AG10803 (cell line): ENCODE results near the gene TJP2.
"Not testable (repeated sequence)": the region's sequence is repeated elsewhere in the genome, so short reads cannot be mapped to it uniquely, and the experiment has no call there.

Experiments
- DNase-seq: peaks from one replicate; pipeline ENCODE4 v3.0.0; 2010; ENCODE audit warnings: low read depth
- H3K4me3 ChIP-seq: 2 replicates; pipeline ENCODE4 v1.5.1; 2011; ENCODE audit warnings: mild to moderate bottlenecking, low read length, control low read depth
- TF ChIP-seq, protein P1 (sequence below): conservative IDR thresholded peaks from 2 replicates; pipeline ENCODE4 v1.5.1; 2011; ENCODE audit warnings: mild to moderate bottlenecking, low read length, control low read depth, inconsistent platforms

Gene TJP2

DNA sequence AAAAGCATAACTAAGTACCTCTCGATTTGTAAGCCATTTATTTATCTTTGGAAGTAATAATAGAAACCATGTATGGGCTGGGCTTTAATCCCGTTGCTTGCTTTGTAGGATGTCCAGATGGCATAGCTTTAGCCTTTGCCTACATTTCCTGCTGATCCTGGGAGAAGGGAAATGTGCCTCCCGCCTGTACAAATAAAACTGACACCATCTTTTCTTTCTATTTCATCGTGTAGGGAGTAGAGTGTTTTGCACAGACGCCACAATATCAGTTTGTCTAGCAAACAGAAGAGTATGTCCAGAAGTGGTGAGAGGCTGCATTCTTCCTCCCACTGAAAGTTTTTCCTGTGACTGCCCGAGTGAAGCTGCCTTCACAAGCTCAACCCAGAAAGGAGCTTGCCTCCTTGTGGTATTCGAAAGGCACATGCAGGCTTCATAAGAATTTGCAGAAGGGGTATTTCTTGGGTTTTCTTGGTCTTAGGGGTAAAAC is 24.7 kb upstream of the TJP2 start:
- DNase-seq: peak; percentile 67
- TF ChIP-seq, protein P1, sequence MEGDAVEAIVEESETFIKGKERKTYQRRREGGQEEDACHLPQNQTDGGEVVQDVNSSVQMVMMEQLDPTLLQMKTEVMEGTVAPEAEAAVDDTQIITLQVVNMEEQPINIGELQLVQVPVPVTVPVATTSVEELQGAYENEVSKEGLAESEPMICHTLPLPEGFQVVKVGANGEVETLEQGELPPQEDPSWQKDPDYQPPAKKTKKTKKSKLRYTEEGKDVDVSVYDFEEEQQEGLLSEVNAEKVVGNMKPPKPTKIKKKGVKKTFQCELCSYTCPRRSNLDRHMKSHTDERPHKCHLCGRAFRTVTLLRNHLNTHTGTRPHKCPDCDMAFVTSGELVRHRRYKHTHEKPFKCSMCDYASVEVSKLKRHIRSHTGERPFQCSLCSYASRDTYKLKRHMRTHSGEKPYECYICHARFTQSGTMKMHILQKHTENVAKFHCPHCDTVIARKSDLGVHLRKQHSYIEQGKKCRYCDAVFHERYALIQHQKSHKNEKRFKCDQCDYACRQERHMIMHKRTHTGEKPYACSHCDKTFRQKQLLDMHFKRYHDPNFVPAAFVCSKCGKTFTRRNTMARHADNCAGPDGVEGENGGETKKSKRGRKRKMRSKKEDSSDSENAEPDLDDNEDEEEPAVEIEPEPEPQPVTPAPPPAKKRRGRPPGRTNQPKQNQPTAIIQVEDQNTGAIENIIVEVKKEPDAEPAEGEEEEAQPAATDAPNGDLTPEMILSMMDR: peak; percentile 51
- H3K4me3 ChIP-seq: no peak overlapping the region

DNA sequence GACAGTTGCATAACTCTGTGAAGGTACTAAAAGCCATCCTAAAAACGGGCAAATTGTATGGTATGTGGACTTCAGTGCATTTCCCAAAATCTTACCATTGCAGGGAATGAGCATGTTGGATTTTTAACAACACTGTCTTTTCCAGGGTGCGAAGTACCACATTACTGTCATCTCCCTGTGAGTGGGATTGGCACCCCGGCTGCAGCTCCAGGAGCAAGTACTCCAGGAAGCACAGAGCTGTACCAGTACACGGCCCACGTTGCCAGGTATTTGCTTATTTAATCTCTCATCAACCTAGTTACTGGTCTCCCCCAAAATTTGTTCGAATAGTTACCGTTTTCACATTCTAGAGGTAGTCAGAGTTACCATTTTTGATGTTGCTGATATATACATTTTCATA is 22.6 kb upstream of the TJP2 start:
- no peak for DNase-seq
- no peak overlapping the region for H3K4me3 ChIP-seq
- TF ChIP-seq, protein P1: no peak

DNA sequence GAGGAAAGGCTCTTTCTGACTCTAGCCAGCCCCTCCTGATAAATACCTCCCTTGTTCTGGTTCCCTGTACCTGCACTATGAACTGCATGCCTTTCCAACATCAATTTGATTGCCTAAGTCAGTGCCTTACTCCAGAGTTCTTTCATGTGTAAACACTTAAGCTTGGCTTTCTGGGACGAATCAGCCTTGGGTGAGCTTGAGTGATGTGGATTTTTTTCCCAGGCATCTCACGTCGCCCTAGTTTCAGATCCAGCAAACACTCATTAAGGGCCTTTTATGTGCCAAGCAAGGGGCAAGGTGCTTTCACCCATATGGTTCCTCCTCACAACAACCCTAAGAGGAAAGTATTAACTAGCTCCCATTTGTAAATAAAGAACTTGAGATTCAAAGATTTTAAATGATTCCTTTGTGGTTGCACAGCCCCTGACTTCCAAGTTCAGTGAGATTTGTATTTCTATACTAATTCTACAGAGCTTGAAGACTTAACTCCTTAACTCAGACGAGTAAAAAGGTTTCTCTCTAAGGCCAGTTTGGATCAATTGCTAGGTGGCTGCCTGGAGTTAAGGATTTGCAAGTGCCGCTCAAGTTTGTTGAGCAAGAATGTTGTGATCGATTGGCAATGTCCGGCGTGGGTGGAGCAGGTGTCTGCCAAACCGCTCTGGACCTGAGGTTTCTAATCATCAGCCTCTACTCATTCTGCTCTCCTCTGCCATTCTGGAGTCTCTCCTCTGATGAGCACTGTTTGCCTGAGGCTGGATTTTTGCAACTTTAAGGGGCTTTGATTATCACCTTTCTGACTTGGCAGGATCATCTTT is 20.2 kb upstream of the TJP2 start:
- no peak overlapping the region for H3K4me3 ChIP-seq
- TF ChIP-seq, protein P1: no peak
- DNase-seq: no peak

DNA sequence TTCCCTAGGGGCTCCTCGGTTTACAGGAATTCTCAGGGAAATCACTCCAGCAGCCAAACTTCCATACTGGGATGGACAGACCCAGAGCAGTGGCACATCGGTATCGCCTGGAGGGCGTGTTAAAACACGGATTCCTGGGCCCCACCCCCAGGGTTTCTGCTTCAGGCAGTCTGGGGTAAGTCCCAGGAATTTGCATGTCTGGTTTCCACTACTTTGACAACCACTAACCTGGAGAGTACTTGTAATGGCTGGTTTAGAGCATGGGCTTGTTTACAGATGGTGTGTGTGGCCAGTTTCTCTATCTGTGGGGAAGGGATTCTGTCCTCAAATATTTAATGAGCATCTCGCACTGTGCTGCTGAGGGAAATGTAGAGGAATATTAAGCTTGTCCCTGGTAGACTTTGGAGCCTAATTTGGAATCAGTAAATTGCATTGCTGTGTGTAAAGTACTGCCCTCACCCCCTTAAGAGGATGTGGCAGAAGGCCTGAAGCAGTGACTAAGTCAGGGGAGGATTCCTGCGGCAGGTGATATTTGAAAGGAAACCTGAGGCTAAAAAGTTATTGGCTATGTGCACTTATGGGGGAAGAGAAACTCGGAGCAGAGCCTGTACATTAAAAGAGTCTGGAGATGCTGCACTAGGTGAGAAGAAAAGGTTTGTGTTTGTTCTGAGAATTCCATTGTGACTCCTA is 18.6 kb upstream of the TJP2 start:
- no peak for DNase-seq
- TF ChIP-seq, protein P1: no peak
- no peak overlapping the region for H3K4me3 ChIP-seq

DNA sequence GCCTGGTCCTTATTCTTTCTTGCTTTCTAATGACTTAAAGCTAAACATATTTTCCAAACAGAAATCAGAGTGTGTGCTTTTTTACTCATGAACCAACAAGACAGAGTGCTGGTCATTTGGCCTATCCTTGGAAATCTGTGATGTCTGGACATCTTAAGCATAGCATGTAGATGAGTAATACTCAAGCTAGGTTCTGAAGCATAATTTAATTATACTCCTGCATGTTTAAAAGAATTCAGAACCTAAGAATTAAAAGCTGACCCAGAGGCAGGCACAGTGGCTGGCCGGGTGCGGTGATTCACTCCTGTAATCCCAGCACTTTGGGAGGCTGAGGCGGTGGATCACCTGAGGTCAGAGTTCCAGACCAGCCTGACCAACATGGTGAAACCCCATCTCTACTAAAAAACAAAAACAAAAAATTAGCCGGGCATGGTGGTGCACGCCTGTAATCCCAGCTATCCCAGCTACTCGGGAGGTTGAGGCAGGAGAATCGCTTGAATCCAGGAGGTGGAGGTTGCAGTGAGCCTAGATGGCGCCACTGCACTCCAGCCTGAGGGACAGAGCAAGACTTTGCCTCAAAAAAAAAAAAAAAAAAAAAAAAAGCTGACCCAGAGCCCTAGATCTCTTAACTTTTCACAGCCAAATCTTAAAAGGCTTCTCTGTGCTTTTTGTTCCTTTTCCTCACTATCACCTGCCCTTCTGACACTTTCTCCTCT is 16.2 kb upstream of the TJP2 start:
- TF ChIP-seq, protein P1: no peak
- no peak overlapping the region for H3K4me3 ChIP-seq
- DNase-seq: peak; percentile 67

DNA sequence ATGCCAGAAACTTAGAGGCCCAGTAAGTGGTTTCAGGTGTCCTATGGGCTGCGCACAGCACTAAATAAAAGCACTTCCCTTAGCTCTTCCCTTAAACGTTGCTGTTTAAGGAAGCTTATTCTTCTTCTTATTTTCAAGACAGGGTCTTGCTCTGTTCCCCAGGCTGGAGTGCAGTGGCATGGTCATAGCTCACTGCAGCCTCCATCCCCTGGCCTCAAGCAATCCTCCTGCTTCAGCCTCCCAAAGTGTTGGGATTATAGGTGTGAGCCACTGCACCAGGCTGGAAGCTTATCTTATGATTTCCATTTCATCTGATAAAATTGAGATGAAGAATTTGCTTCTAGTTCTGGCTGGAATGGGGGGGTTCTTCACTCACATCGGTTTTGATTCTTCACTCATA is 15.6 kb upstream of the TJP2 start:
- no peak overlapping the region for H3K4me3 ChIP-seq
- TF ChIP-seq, protein P1: no peak
- DNase-seq: no peak

DNA sequence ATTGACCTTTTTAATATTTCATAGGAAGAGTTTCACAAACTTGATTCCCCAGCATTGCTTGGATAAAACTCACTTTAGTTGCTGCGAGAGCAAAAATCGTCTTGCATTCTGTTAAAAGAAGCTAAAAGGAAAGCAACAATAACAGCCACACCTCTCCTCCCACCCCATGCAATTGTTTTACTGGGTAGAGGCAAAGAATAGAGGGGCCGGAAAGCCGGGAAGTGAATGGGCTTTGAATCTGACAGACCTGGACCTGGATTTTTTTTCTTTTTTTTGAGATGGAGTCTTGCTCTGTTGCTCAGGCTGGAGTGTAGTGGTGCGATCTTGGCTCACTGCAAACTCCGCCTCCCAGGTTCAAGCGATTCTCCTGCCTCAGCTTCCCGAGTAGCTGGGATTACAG is 9.5 kb upstream of the TJP2 start:
- H3K4me3 ChIP-seq, DNase-seq: not testable (repeated sequence)
